IMR-90 (cell line): ENCODE data around the gene AMFR.

Experiments
- CEBPB ChIP-seq: IDR thresholded peaks from 2 replicates; pipeline ENCODE4 v1.6.1; 2012; ENCODE audit warnings: low read depth, low read length, improper control_type of control experiment
- MAZ ChIP-seq: IDR thresholded peaks from 2 replicates; pipeline ENCODE4 v1.6.1; 2012; ENCODE audit warnings: low read depth, mild to moderate bottlenecking, low read length, improper control_type of control experiment, moderate library complexity, borderline replicate concordance
- POLR2A ChIP-seq: IDR thresholded peaks from 2 replicates; pipeline ENCODE4 v1.6.1; 2012; ENCODE audit warnings: mild to moderate bottlenecking, low read depth, low read length
- RAD21 ChIP-seq: IDR thresholded peaks from 2 replicates; pipeline ENCODE4 v1.6.1; 2012; ENCODE audit warnings: low read length, improper control_type of control experiment
- SMC3 ChIP-seq: fragments of 150-350 bp; IDR thresholded peaks from 2 replicates; pipeline ENCODE4 v1.6.1; 2016; ENCODE audit warnings: low read depth, mild to moderate bottlenecking, antibody characterized with exemption, low read length, moderate library complexity
- USF2 ChIP-seq: fragments of 150-350 bp; IDR thresholded peaks from 2 replicates; pipeline ENCODE4 v1.6.1; 2017; ENCODE audit warnings: mild to moderate bottlenecking, antibody characterized with exemption, low read length, low read depth
- TF ChIP-seq, protein P1 (sequence below): conservative IDR thresholded peaks from 2 replicates; pipeline ENCODE4 v1.5.1; 2012; ENCODE audit warnings: mild to moderate bottlenecking, low read depth, low read length, improper control_type of control experiment

- TF ChIP-seq, protein P1, sequence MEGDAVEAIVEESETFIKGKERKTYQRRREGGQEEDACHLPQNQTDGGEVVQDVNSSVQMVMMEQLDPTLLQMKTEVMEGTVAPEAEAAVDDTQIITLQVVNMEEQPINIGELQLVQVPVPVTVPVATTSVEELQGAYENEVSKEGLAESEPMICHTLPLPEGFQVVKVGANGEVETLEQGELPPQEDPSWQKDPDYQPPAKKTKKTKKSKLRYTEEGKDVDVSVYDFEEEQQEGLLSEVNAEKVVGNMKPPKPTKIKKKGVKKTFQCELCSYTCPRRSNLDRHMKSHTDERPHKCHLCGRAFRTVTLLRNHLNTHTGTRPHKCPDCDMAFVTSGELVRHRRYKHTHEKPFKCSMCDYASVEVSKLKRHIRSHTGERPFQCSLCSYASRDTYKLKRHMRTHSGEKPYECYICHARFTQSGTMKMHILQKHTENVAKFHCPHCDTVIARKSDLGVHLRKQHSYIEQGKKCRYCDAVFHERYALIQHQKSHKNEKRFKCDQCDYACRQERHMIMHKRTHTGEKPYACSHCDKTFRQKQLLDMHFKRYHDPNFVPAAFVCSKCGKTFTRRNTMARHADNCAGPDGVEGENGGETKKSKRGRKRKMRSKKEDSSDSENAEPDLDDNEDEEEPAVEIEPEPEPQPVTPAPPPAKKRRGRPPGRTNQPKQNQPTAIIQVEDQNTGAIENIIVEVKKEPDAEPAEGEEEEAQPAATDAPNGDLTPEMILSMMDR = no peak
- TF ChIP-seq POLR2A = no peak
- TF ChIP-seq RAD21 = no peak
- TF ChIP-seq MAZ = no peak
- TF ChIP-seq SMC3 = no peak
- no peak for TF ChIP-seq USF2
- TF ChIP-seq CEBPB = no peak
Observed at GRCh38 chr16:56400458-56400857, 24.9 kb downstream of the AMFR start.
